ENCODE results near the gene SH3RF1. TPM values are rescaled to one million over a fixed set of nuclear protein-coding genes. Genes with fewer than 3 reads are reported as not detected.

The SH3RF1 gene
- total RNA-seq, 3 donors from 2014 or later (not counting 1 experiment from before 2014, with no cell fraction given) = 0.54 to 2.4 (median 1.6) TPM

- TF ChIP-seq CTCF (IDR thresholded peaks at IDR 0.05) = no peak
- no peaks in the 10 kb centered on the region for H3K36me3 ChIP-seq (ENCODE audit: control insufficient read depth, insufficient read depth, low read length)
Measured at GRCh38 chr4:169154121-169154520, 116.6 kb downstream of the SH3RF1 start.

GRCh38 chr4:169153481-169154087 lies 117.2 kb downstream of the SH3RF1 start:
- no peaks in the 10 kb centered on the region for H3K4me1 Mint-ChIP-seq
- WGBS (ENCODE audit: insufficient coverage) = 100% methylated on average over 1 of the region's 2 CpGs

More at GRCh38 chr4:169154121-169154520, 116.6 kb downstream of the SH3RF1 start:
- 63% methylated on average over 2 of the region's 2 CpGs for WGBS (ENCODE audit: insufficient coverage)
- H3K27ac Mint-ChIP-seq = no peak overlapping the region
- no peaks in the 10 kb centered on the region for H3K27me3 Mint-ChIP-seq (ENCODE audit: low read depth in 2 of 2)
- ATAC-seq (no peak), DNase-seq (no peak)
- H3K9me3 Mint-ChIP-seq = no peaks in the 10 kb centered on the region
- no peaks in the 10 kb centered on the region for H3K36me3 Mint-ChIP-seq
- intact Hi-C loops (cut with micrococcal nuclease) = no loop called here
- H3K4me3 Mint-ChIP-seq = no peak overlapping the region
- no peak overlapping the region for H3K4me3 ChIP-seq (ENCODE audit: low read length)
- no peaks in the 10 kb centered on the region for H3K4me1 ChIP-seq (ENCODE audit: control insufficient read depth, insufficient read depth, low read length)
- no peaks in the 10 kb centered on the region for H3K4me1 Mint-ChIP-seq
- no peaks in the 10 kb centered on the region for H3K27me3 ChIP-seq (ENCODE audit: control insufficient read depth, insufficient read depth, low read length)
- H3K27ac ChIP-seq (ENCODE audit: low read length) = no peak overlapping the region
- H3K9me3 ChIP-seq (ENCODE audit: control insufficient read depth, insufficient read depth, low read length) = no peaks in the 10 kb centered on the region

DNA sequence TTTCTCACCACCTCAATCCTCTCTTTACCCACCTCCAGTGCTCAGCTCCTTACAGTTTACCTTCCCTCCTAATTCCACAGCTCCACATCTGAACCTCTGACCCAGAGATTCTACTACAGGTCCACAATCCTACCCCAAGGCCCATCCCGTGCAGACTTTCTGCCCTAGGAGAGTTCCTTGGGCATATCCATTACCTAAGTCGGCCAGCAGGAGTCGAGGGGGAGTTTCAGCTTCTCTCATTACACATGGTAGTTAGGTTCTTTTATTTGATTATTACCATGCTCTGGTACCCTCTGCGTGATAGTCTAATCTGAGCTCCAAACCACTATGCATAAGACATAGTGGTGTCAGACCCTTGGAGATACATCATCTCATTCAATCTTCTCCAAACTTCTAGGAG lies 117.9 kb downstream of the SH3RF1 start:
- TF ChIP-seq CTCF (IDR thresholded peaks at IDR 0.05) = no peak
- no peaks in the 10 kb centered on the region for H3K36me3 Mint-ChIP-seq
- ATAC-seq (no peak), DNase-seq (no peak)
- H3K4me1 Mint-ChIP-seq = no peaks in the 10 kb centered on the region
- H3K4me1 ChIP-seq (ENCODE audit: control insufficient read depth, insufficient read depth, low read length) = no peaks in the 10 kb centered on the region
- H3K9me3 ChIP-seq (ENCODE audit: control insufficient read depth, insufficient read depth, low read length) = no peaks in the 10 kb centered on the region
- H3K27ac ChIP-seq (ENCODE audit: low read length) = no peak overlapping the region
- no peak overlapping the region for H3K4me3 Mint-ChIP-seq
- intact Hi-C loops (cut with micrococcal nuclease) = no loop called here
- no peak overlapping the region for H3K27ac Mint-ChIP-seq
- no peaks in the 10 kb centered on the region for H3K36me3 ChIP-seq (ENCODE audit: control insufficient read depth, insufficient read depth, low read length)
- H3K9me3 Mint-ChIP-seq = no peaks in the 10 kb centered on the region
- no peaks in the 10 kb centered on the region for H3K27me3 ChIP-seq (ENCODE audit: control insufficient read depth, insufficient read depth, low read length)
- H3K4me3 ChIP-seq (ENCODE audit: low read length) = no peak overlapping the region
- H3K27me3 Mint-ChIP-seq (ENCODE audit: low read depth in 2 of 2) = no peaks in the 10 kb centered on the region
- 93% methylated on average over 4 of the region's 4 CpGs for WGBS (ENCODE audit: insufficient coverage)

More at GRCh38 chr4:169153481-169154087, 117.2 kb downstream of the SH3RF1 start:
- Mint-ChIP-seq H3K36me3 (no peaks in the 10 kb centered on the region), H3K4me3 (no peak overlapping the region), H3K9me3 (no peaks in the 10 kb centered on the region), H3K27me3 (ENCODE audit: low read depth in 2 of 2) (no peaks in the 10 kb centered on the region), H3K27ac (no peak overlapping the region)
- no peak for DNase-seq
- Histone ChIP-seq H3K9me3 (ENCODE audit: control insufficient read depth, insufficient read depth, low read length) (no peaks in the 10 kb centered on the region), H3K27me3 (ENCODE audit: control insufficient read depth, insufficient read depth, low read length) (no peaks in the 10 kb centered on the region), H3K27ac (ENCODE audit: low read length) (no peak overlapping the region), H3K36me3 (ENCODE audit: control insufficient read depth, insufficient read depth, low read length) (no peaks in the 10 kb centered on the region), H3K4me1 (ENCODE audit: control insufficient read depth, insufficient read depth, low read length) (no peaks in the 10 kb centered on the region), H3K4me3 (ENCODE audit: low read length) (no peak overlapping the region)
- ATAC-seq = no peak
- intact Hi-C loops (cut with micrococcal nuclease) = no loop called here
- no peak for TF ChIP-seq CTCF (IDR thresholded peaks at IDR 0.05)

GRCh38 chr4:169152098-169152497 lies 118.7 kb downstream of the SH3RF1 start:
- Histone ChIP-seq H3K27ac (ENCODE audit: low read length) (no peak overlapping the region), H3K9me3 (ENCODE audit: control insufficient read depth, insufficient read depth, low read length) (no peaks in the 10 kb centered on the region), H3K27me3 (ENCODE audit: control insufficient read depth, insufficient read depth, low read length) (no peaks in the 10 kb centered on the region), H3K36me3 (ENCODE audit: control insufficient read depth, insufficient read depth, low read length) (no peaks in the 10 kb centered on the region), H3K4me1 (ENCODE audit: control insufficient read depth, insufficient read depth, low read length) (no peaks in the 10 kb centered on the region), H3K4me3 (ENCODE audit: low read length) (no peak overlapping the region)
- no peak for TF ChIP-seq CTCF (IDR thresholded peaks at IDR 0.05)
- Mint-ChIP-seq H3K36me3 (no peaks in the 10 kb centered on the region), H3K4me3 (no peak overlapping the region), H3K4me1 (no peaks in the 10 kb centered on the region), H3K9me3 (no peaks in the 10 kb centered on the region), H3K27me3 (ENCODE audit: low read depth in 2 of 2) (no peaks in the 10 kb centered on the region), H3K27ac (no peak overlapping the region)
- DNase-seq (no peak), ATAC-seq (no peak)
- intact Hi-C loops (cut with micrococcal nuclease) = no loop called here
- WGBS (ENCODE audit: insufficient coverage) = 97% methylated on average over 2 of the region's 3 CpGs
